Liver (tissue), 9 donors: ENCODE data around the gene TMEM161A. TPM values are rescaled to one million over a fixed set of nuclear protein-coding genes. Genes with fewer than 3 reads are reported as not detected.
A peak's percentile ranks its signal among the peaks of the same experiment; 100 is the strongest.

Experiments used
- DNase-seq: peaks from one replicate; pipeline ENCODE4 v3.0.0-alpha.2; 2017; ENCODE audit warnings: low spot score
- H3K27ac ChIP-seq, 2 donors: one replicate each; pipeline ENCODE4 v1.7.0; 2013; ENCODE audit warnings: inconsistent platforms in 2 of 2, low read length in 2 of 2, control low read depth in 1 of 2, low read depth in 1 of 2, mild to moderate bottlenecking in 1 of 2
- H3K27me3 ChIP-seq, 4 donors: one replicate each; pipeline versions ENCODE4 v1.6.1 to v1.7.0; 2013; ENCODE audit warnings: low read length in 3 of 4, inconsistent platforms in 1 of 4, mild to moderate bottlenecking in 1 of 4, moderate library complexity in 1 of 4; ENCODE audit not compliant: control insufficient read depth in 4 of 4, insufficient read depth in 4 of 4
- H3K36me3 ChIP-seq, 4 donors: one replicate each; pipeline versions ENCODE4 v1.6.1 to v1.7.0; 2013; ENCODE audit warnings: low read length in 3 of 4, mild to moderate bottlenecking in 3 of 4, low read depth in 1 of 4, moderate library complexity in 1 of 4; ENCODE audit not compliant: control insufficient read depth in 4 of 4, insufficient read depth in 3 of 4
- H3K4me1 ChIP-seq, 4 donors: one replicate each; pipeline versions ENCODE4 v1.6.1 to v1.7.0; 2013; ENCODE audit warnings: low read length in 3 of 4, mild to moderate bottlenecking in 3 of 4, moderate library complexity in 1 of 4; ENCODE audit not compliant: control insufficient read depth in 4 of 4, insufficient read depth in 4 of 4
- H3K4me3 ChIP-seq, 3 donors: one replicate each; pipeline versions ENCODE4 v1.6.1 to v1.7.0; 2013; ENCODE audit warnings: low read length in 3 of 3, control low read depth in 1 of 3, low read depth in 1 of 3, mild to moderate bottlenecking in 1 of 3
- H3K9ac ChIP-seq, 2 donors: one replicate each; pipeline ENCODE4 v1.7.0; 2013; ENCODE audit warnings: low read length in 2 of 2, mild to moderate bottlenecking in 2 of 2, moderate library complexity in 2 of 2, control low read depth in 1 of 2, low read depth in 1 of 2
- H3K9me3 ChIP-seq, 4 donors: one replicate each; pipeline versions ENCODE4 v1.6.1 to v1.7.0; 2013; ENCODE audit warnings: low read length in 3 of 4; ENCODE audit not compliant: control insufficient read depth in 4 of 4
- FOXA1 ChIP-seq: IDR thresholded peaks from 2 replicates; pipeline ENCODE4 v1.6.1; 2016; ENCODE audit warnings: antibody characterized with exemption
- GABPA ChIP-seq, 2 donors: IDR thresholded peaks in 1 of 2; conservative IDR thresholded peaks in 1 of 2; 2 replicates each; pipeline ENCODE4 v1.6.1; 2016; ENCODE audit warnings: antibody characterized with exemption in 2 of 2, mild to moderate bottlenecking in 1 of 2, moderate library complexity in 1 of 2
- HNF4A ChIP-seq, 2 donors: conservative IDR thresholded peaks; 2 replicates each; pipeline ENCODE4 v1.6.1; 2016; ENCODE audit warnings: antibody characterized with exemption in 2 of 2, mild to moderate bottlenecking in 2 of 2
- HNF4G ChIP-seq: IDR thresholded peaks from 2 replicates; pipeline ENCODE4 v1.6.1; 2016; ENCODE audit warnings: antibody characterized with exemption
- RAD21 ChIP-seq, 2 donors: IDR thresholded peaks; 2 replicates each; pipeline ENCODE4 v1.6.1; 2016; ENCODE audit warnings: antibody characterized with exemption in 2 of 2, mild to moderate bottlenecking in 2 of 2
- RXRA ChIP-seq, 2 donors: IDR thresholded peaks; 2 replicates each; pipeline ENCODE4 v1.6.1; 2017 to 2018; ENCODE audit warnings: antibody characterized with exemption in 2 of 2, mild to moderate bottlenecking in 1 of 2
- SP1 ChIP-seq: IDR thresholded peaks from 2 replicates; pipeline ENCODE4 v1.6.1; 2018; ENCODE audit warnings: antibody characterized with exemption, mild to moderate bottlenecking
- TAF1 ChIP-seq: conservative IDR thresholded peaks from 2 replicates; pipeline ENCODE4 v1.6.1; 2016; ENCODE audit warnings: antibody characterized with exemption, mild to moderate bottlenecking
- YY1 ChIP-seq: IDR thresholded peaks from 2 replicates; pipeline ENCODE4 v1.6.1; 2016; ENCODE audit warnings: antibody characterized with exemption, mild to moderate bottlenecking
- WGBS: extraction: QIAGEN DNeasy Blood & Tissue Kit; methylation state at CpG from one replicate; pipeline ENCODE4 v1.1.7; 2013; 5-methylcytosine and 5-hydroxymethylcytosine counted together
- polyA plus RNA-seq, 2 donors: library from polyadenylated mRNA; stranded (reverse) in 1 of 2; unstranded in 1 of 2; fragments of 200-250 nt in 1 of 2; fragments of >200 nt in 1 of 2; fragmentation: Nextera tagmentation in 1 of 2; extraction: Ambion mirVana in 1 of 2; gene quantifications; one replicate each; pipeline versions ENCODE4 v1.2.1 to v1.2.3, GENCODE V29; 2013 to 2015
- total RNA-seq, 2 donors: library from RNA; depleted of rRNA; stranded (reverse); fragments of >200 nt; gene quantifications; one replicate each; pipeline ENCODE4 v1.2.3, GENCODE V29; 2014
- TF ChIP-seq, protein P1 (sequence below): IDR thresholded peaks from 2 replicates; pipeline ENCODE4 v1.6.1; 2016; ENCODE audit warnings: antibody characterized with exemption, mild to moderate bottlenecking
- TF ChIP-seq, protein P2 (sequence below): IDR thresholded peaks from 2 replicates; pipeline ENCODE4 v1.6.1; 2016; ENCODE audit warnings: antibody characterized with exemption
- TF ChIP-seq, protein P3 (sequence below): IDR thresholded peaks from 2 replicates; pipeline ENCODE4 v1.6.1; 2016; ENCODE audit warnings: antibody characterized with exemption
- TF ChIP-seq, protein P4 (sequence below): IDR thresholded peaks from 2 replicates; pipeline ENCODE4 v1.6.1; 2016; ENCODE audit warnings: antibody characterized with exemption
- donor health status: healthy.
- donor health status: healthy.
- donor health status: healthy.
- donor health status: healthy.
- donor health status: healthy.

TMEM161A gene
- total and polyA plus RNA-seq, 4 donors: 13.1 to 27.1 (median 24.0) TPM

DNA sequence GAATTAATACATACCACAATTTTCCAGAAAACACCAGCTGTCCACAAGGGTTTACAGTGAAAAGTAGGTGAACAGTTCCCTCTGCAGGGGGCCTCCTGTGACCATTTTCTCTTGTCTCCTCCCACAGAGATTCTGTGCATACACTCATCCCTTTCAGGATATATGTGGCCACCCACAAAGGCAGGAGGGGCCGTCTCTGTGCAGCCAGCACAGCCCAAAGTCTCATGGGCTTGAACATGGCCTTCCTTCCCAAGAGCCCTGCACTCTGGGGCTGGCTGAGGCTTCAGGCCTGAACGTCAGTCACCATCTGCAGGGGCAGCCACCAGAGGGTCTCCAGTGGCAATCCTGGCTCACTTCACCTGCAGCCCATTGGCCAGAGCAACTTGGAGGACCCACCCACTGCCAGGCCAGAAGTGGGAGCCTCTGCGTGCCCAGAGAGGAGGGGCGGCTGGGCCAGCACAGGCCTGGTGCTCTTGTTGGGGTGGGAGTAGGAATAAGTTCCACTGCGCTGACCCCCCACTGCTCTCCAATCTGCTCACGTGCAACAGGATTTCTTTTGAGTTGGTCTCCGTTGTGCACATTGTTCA lies 25.1 kb downstream of the TMEM161A start:
- TF ChIP-seq TAF1 (no peak), FOXA1 (no peak), RXRA (IDR thresholded peaks at IDR 0.05) (no peak), YY1 (no peak), RAD21 (IDR thresholded peaks at IDR 0.05) (peak; percentile 21 to 27)
- H3K9ac ChIP-seq: no peak overlapping the region
- H3K27me3 ChIP-seq: no peaks in the 10 kb centered on the region
- no peak overlapping the region for H3K4me3 ChIP-seq
- 77% methylated on average over 7 of the region's 7 CpGs for WGBS
- peaks cover 0 to 3% (median 0%) of the 10 kb centered on the region in 4 donors for H3K36me3 ChIP-seq
- H3K9me3 ChIP-seq: no peaks in the 10 kb centered on the region
- no peak overlapping the region for H3K27ac ChIP-seq
- peaks cover 2 to 30% (median 19%) of the 10 kb centered on the region in 4 donors for H3K4me1 ChIP-seq
- DNase-seq: no peak

DNA sequence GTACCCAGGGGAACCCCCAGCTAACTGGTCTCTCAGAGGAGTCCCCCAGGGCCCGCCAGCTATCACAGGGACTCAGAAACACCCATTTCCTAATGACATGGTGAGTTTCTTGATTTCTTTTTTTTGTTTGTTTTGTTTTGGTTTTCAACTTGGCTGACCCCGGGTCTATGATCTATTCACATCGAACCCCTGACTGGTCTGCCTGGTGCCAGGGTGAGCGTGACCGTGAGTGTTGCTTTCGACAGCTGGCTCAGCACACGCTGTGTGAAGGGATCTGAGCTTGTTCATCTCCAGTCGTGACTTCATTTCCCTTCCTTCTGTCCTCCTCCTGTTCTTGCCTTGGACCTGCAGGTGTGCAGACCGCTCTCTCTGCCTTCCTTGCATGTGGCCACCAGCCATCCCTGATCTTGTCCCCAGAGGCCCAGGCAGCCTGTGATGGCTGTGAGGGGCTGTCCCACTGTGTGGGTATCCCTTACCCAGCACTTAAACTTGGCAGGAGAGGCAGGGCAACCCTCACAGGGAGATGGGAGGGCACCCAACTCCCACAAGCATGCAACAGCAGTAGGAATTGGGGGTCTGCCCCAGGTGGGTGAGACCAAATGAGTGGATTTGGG lies 26.2 kb downstream of the TMEM161A start:
- H3K27ac ChIP-seq: peak overlapping the region; percentile 81 to 89
- WGBS: 46% methylated on average over 9 of the region's 9 CpGs
- H3K9me3 ChIP-seq: no peaks in the 10 kb centered on the region
- H3K4me1 ChIP-seq: peaks cover 2 to 30% (median 19%) of the 10 kb centered on the region in 4 donors
- TF ChIP-seq SP1 (peak; percentile 44), RAD21 (IDR thresholded peaks at IDR 0.05) (peak in 1 of 2 donors; percentile 14), YY1 (peak; percentile 9), RXRA (IDR thresholded peaks at IDR 0.05) (peak; percentile 73 to 86), HNF4A (conservative IDR thresholded peaks at IDR 0.05) (peak; percentile 14 to 55)
- TF ChIP-seq, protein P1, sequence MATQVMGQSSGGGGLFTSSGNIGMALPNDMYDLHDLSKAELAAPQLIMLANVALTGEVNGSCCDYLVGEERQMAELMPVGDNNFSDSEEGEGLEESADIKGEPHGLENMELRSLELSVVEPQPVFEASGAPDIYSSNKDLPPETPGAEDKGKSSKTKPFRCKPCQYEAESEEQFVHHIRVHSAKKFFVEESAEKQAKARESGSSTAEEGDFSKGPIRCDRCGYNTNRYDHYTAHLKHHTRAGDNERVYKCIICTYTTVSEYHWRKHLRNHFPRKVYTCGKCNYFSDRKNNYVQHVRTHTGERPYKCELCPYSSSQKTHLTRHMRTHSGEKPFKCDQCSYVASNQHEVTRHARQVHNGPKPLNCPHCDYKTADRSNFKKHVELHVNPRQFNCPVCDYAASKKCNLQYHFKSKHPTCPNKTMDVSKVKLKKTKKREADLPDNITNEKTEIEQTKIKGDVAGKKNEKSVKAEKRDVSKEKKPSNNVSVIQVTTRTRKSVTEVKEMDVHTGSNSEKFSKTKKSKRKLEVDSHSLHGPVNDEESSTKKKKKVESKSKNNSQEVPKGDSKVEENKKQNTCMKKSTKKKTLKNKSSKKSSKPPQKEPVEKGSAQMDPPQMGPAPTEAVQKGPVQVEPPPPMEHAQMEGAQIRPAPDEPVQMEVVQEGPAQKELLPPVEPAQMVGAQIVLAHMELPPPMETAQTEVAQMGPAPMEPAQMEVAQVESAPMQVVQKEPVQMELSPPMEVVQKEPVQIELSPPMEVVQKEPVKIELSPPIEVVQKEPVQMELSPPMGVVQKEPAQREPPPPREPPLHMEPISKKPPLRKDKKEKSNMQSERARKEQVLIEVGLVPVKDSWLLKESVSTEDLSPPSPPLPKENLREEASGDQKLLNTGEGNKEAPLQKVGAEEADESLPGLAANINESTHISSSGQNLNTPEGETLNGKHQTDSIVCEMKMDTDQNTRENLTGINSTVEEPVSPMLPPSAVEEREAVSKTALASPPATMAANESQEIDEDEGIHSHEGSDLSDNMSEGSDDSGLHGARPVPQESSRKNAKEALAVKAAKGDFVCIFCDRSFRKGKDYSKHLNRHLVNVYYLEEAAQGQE: peak; percentile 35
- TF ChIP-seq, protein P2, sequence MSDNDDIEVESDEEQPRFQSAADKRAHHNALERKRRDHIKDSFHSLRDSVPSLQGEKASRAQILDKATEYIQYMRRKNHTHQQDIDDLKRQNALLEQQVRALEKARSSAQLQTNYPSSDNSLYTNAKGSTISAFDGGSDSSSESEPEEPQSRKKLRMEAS: no peak
- TF ChIP-seq, protein P3, sequence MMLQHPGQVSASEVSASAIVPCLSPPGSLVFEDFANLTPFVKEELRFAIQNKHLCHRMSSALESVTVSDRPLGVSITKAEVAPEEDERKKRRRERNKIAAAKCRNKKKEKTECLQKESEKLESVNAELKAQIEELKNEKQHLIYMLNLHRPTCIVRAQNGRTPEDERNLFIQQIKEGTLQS: no peak
- no peaks in the 10 kb centered on the region for H3K27me3 ChIP-seq
- H3K4me3 ChIP-seq: no peak overlapping the region
- DNase-seq: no peak
- H3K36me3 ChIP-seq: peaks cover 0 to 7% (median 4%) of the 10 kb centered on the region in 4 donors
- H3K9ac ChIP-seq: peak overlapping the region in 1 of 2 donors; percentile 0

DNA sequence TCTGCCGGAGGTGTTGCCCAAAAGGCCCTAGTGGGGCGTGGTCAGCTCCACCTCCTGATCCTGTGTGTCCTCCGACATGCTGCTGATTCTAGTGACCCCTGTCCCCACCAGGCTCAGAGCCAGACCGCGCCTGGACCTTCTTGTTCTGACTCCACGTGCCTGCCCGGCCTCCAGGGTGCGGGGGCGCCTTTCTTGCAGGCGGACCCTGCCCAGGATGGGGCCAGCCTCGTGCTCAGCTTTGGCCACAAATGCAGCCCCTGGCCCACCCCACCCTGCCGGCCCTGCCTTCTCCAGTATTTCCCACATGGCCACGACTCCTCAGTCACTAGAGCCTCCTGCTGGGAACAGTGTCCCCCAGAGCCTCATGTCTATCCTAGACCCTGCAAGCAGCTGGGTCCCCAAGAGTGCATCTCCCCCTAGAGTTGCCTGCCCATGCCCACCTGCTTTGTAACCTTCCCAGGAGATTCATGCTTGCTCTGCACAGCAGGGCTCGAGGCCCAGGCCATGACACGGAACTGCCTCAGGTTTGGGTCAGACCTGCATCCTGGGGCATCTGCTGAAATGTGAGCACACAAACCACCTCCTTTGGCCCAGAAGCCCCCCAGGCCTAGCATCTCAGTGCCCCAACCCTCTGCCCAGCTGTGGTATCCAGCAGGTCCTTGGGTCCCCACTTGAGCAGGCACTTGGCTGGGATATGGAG lies 27.0 kb downstream of the TMEM161A start:
- DNase-seq: no peak
- H3K9me3 ChIP-seq: no peaks in the 10 kb centered on the region
- peak overlapping the region; percentile 81 to 89 for H3K27ac ChIP-seq
- H3K27me3 ChIP-seq: no peaks in the 10 kb centered on the region
- no peak overlapping the region for H3K4me3 ChIP-seq
- H3K4me1 ChIP-seq: peaks cover 2 to 30% (median 19%) of the 10 kb centered on the region in 4 donors
- peak overlapping the region in 1 of 2 donors; percentile 50 for H3K9ac ChIP-seq
- 36% methylated on average over 15 of the region's 15 CpGs for WGBS
- H3K36me3 ChIP-seq: peaks cover 0 to 10% (median 5%) of the 10 kb centered on the region in 4 donors
- TF ChIP-seq HNF4A (conservative IDR thresholded peaks at IDR 0.05) (peak; percentile 50 to 86), TAF1 (no peak), YY1 (peak; percentile 56), FOXA1 (no peak), GABPA (IDR thresholded peaks at IDR 0.05 in 1 of 2, conservative IDR thresholded peaks at IDR 0.05 in 1 of 2) (no peak), HNF4G (no peak)
- TF ChIP-seq, protein P2: peak; percentile 71
- TF ChIP-seq, protein P1: peak; percentile 34
- TF ChIP-seq, protein P3: no peak
- TF ChIP-seq, protein P4, sequence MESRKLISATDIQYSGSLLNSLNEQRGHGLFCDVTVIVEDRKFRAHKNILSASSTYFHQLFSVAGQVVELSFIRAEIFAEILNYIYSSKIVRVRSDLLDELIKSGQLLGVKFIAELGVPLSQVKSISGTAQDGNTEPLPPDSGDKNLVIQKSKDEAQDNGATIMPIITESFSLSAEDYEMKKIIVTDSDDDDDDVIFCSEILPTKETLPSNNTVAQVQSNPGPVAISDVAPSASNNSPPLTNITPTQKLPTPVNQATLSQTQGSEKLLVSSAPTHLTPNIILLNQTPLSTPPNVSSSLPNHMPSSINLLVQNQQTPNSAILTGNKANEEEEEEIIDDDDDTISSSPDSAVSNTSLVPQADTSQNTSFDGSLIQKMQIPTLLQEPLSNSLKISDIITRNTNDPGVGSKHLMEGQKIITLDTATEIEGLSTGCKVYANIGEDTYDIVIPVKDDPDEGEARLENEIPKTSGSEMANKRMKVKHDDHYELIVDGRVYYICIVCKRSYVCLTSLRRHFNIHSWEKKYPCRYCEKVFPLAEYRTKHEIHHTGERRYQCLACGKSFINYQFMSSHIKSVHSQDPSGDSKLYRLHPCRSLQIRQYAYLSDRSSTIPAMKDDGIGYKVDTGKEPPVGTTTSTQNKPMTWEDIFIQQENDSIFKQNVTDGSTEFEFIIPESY: no peak
